ENCODE data around the gene GSE1.

Gene GSE1

GRCh38 chr16:85640254-85640558 lies 27.1 kb downstream of the GSE1 start:
- Histone ChIP-seq H3K4me3 (ENCODE audit: control insufficient read depth in 1 of 7, extremely low read depth in 1 of 7, insufficient read depth in 4 of 7, low read depth in 2 of 7, low read length in 6 of 7) (no peak overlapping the region), H3K9me3 (ENCODE audit: control extremely low read depth in 1 of 5, control insufficient read depth in 4 of 5, insufficient read depth in 2 of 5, low read depth in 1 of 5, low read length in 4 of 5) (no peaks in the 10 kb centered on the region), H3K36me3 (ENCODE audit: control insufficient read depth in 4 of 4, insufficient read depth in 4 of 4, low read length in 3 of 4) (peaks cover 0 to 89% (median 65%) of the 10 kb centered on the region in 4 experiments), H3K4me1 (ENCODE audit: control extremely low read depth in 1 of 4, control insufficient read depth in 4 of 4, insufficient read depth in 4 of 4, low read length in 3 of 4) (peaks cover 0 to 9% (median 4%) of the 10 kb centered on the region in 4 experiments), H3K27ac (ENCODE audit: insufficient read depth in 1 of 2, low read depth in 1 of 2, low read length in 2 of 2, poor library complexity in 1 of 2, severe bottlenecking in 2 of 2) (no peak overlapping the region), H3K27me3 (replicated peaks in 2 of 5; ENCODE audit: control insufficient read depth in 4 of 5, insufficient read depth in 5 of 5, low read length in 4 of 5) (no peaks in the 10 kb centered on the region)
- DNase-seq, result no peak
- ChIA-PET CTCF (interaction anchor here (1.1 kb wide), 1 partner anchor 364 kb away, joined by 3 read pairs; no protein-coding TSS in a partner anchor), POLR2A (no interaction called here)
- 94% methylated on average over 13 of the region's 13 CpGs for WGBS (ENCODE audit: insufficient coverage)

- no peak for DNase-seq
- ChIA-PET CTCF (interaction anchor here (1.1 kb wide), 1 partner anchor 364 kb away, joined by 3 read pairs; no protein-coding TSS in a partner anchor), POLR2A (no interaction called here)
- no peak overlapping the region for H3K27ac ChIP-seq (ENCODE audit: insufficient read depth in 1 of 2, low read depth in 1 of 2, low read length in 2 of 2, poor library complexity in 1 of 2, severe bottlenecking in 2 of 2)
- H3K27me3 ChIP-seq (replicated peaks in 2 of 5; ENCODE audit: control insufficient read depth in 4 of 5, insufficient read depth in 5 of 5, low read length in 4 of 5), result no peaks in the 10 kb centered on the region
- H3K4me3 ChIP-seq (ENCODE audit: control insufficient read depth in 1 of 7, extremely low read depth in 1 of 7, insufficient read depth in 4 of 7, low read depth in 2 of 7, low read length in 6 of 7), result no peak overlapping the region
- WGBS (ENCODE audit: insufficient coverage), result 93% methylated on average over 30 of the region's 31 CpGs
- no peaks in the 10 kb centered on the region for H3K9me3 ChIP-seq (ENCODE audit: control extremely low read depth in 1 of 5, control insufficient read depth in 4 of 5, insufficient read depth in 2 of 5, low read depth in 1 of 5, low read length in 4 of 5)
- H3K4me1 ChIP-seq (ENCODE audit: control extremely low read depth in 1 of 4, control insufficient read depth in 4 of 4, insufficient read depth in 4 of 4, low read length in 3 of 4), result peaks cover 0 to 6% (median 4%) of the 10 kb centered on the region in 4 experiments
- peaks cover 0 to 89% (median 67%) of the 10 kb centered on the region in 4 experiments for H3K36me3 ChIP-seq (ENCODE audit: control insufficient read depth in 4 of 4, insufficient read depth in 4 of 4, low read length in 3 of 4)
Observed at GRCh38 chr16:85640585-85640984, 27.5 kb downstream of the GSE1 start.

- WGBS (ENCODE audit: insufficient coverage), result 86% methylated on average over 17 of the region's 24 CpGs
- ChIA-PET CTCF (interaction anchor here (1.1 to 1.2 kb wide), 2 partner anchors 14 to 365 kb away, joined by 3 read pairs; no protein-coding TSS in a partner anchor), POLR2A (no interaction called here)
Observed at GRCh38 chr16:85641305-85641704, 28.2 kb downstream of the GSE1 start.

GRCh38 chr16:85641776-85642176 lies 28.7 kb downstream of the GSE1 start:
- ChIA-PET POLR2A (no interaction called here), CTCF (interaction anchor here (1.2 kb wide), 1 partner anchor 15 kb away, joined by 3 read pairs; no protein-coding TSS in a partner anchor)
- peaks cover 0 to 85% (median 67%) of the 10 kb centered on the region in 4 experiments for H3K36me3 ChIP-seq (ENCODE audit: control insufficient read depth in 4 of 4, insufficient read depth in 4 of 4, low read length in 3 of 4)
- H3K27me3 ChIP-seq (replicated peaks in 2 of 5; ENCODE audit: control insufficient read depth in 4 of 5, insufficient read depth in 5 of 5, low read length in 4 of 5), result no peaks in the 10 kb centered on the region
- peaks cover 0 to 5% (median 4%) of the 10 kb centered on the region in 4 experiments for H3K4me1 ChIP-seq (ENCODE audit: control extremely low read depth in 1 of 4, control insufficient read depth in 4 of 4, insufficient read depth in 4 of 4, low read length in 3 of 4)
- WGBS (ENCODE audit: insufficient coverage), result 54% methylated on average over 6 of the region's 12 CpGs
- no peaks in the 10 kb centered on the region for H3K9me3 ChIP-seq (ENCODE audit: control extremely low read depth in 1 of 5, control insufficient read depth in 4 of 5, insufficient read depth in 2 of 5, low read depth in 1 of 5, low read length in 4 of 5)
- DNase-seq, result no peak
- H3K4me3 ChIP-seq (ENCODE audit: control insufficient read depth in 1 of 7, extremely low read depth in 1 of 7, insufficient read depth in 4 of 7, low read depth in 2 of 7, low read length in 6 of 7), result no peak overlapping the region
- peak overlapping the region in 1 of 2 experiments; percentile 34 for H3K27ac ChIP-seq (ENCODE audit: insufficient read depth in 1 of 2, low read depth in 1 of 2, low read length in 2 of 2, poor library complexity in 1 of 2, severe bottlenecking in 2 of 2)

More at GRCh38 chr16:85641305-85641704, 28.2 kb downstream of the GSE1 start:
- Histone ChIP-seq H3K4me3 (ENCODE audit: control insufficient read depth in 1 of 7, extremely low read depth in 1 of 7, insufficient read depth in 4 of 7, low read depth in 2 of 7, low read length in 6 of 7) (no peak overlapping the region), H3K27me3 (replicated peaks in 2 of 5; ENCODE audit: control insufficient read depth in 4 of 5, insufficient read depth in 5 of 5, low read length in 4 of 5) (no peaks in the 10 kb centered on the region), H3K36me3 (ENCODE audit: control insufficient read depth in 4 of 4, insufficient read depth in 4 of 4, low read length in 3 of 4) (peaks cover 0 to 87% (median 65%) of the 10 kb centered on the region in 4 experiments), H3K4me1 (ENCODE audit: control extremely low read depth in 1 of 4, control insufficient read depth in 4 of 4, insufficient read depth in 4 of 4, low read length in 3 of 4) (peaks cover 0 to 5% (median 4%) of the 10 kb centered on the region in 4 experiments), H3K9me3 (ENCODE audit: control extremely low read depth in 1 of 5, control insufficient read depth in 4 of 5, insufficient read depth in 2 of 5, low read depth in 1 of 5, low read length in 4 of 5) (no peaks in the 10 kb centered on the region), H3K27ac (ENCODE audit: insufficient read depth in 1 of 2, low read depth in 1 of 2, low read length in 2 of 2, poor library complexity in 1 of 2, severe bottlenecking in 2 of 2) (peak overlapping the region in 1 of 2 experiments; percentile 34)
- DNase-seq, result no peak

GRCh38 chr16:85642762-85643358 lies 29.7 kb downstream of the GSE1 start:
- no peak overlapping the region for H3K27ac ChIP-seq (ENCODE audit: insufficient read depth in 1 of 2, low read depth in 1 of 2, low read length in 2 of 2, poor library complexity in 1 of 2, severe bottlenecking in 2 of 2)
- DNase-seq, result peak in 2 of 3 donors; percentile 49 to 73
- H3K9me3 ChIP-seq (ENCODE audit: control extremely low read depth in 1 of 5, control insufficient read depth in 4 of 5, insufficient read depth in 2 of 5, low read depth in 1 of 5, low read length in 4 of 5), result no peaks in the 10 kb centered on the region
- CTCF ChIA-PET, result interaction anchor here (1.0 kb wide), 1 partner anchor 27 kb away, joined by 4 read pairs; no protein-coding TSS in a partner anchor
- POLR2A ChIA-PET, result no interaction called here
- H3K4me1 ChIP-seq (ENCODE audit: control extremely low read depth in 1 of 4, control insufficient read depth in 4 of 4, insufficient read depth in 4 of 4, low read length in 3 of 4), result peaks cover 0 to 5% (median 4%) of the 10 kb centered on the region in 4 experiments
- H3K27me3 ChIP-seq (replicated peaks in 2 of 5; ENCODE audit: control insufficient read depth in 4 of 5, insufficient read depth in 5 of 5, low read length in 4 of 5), result no peaks in the 10 kb centered on the region
- H3K36me3 ChIP-seq (ENCODE audit: control insufficient read depth in 4 of 4, insufficient read depth in 4 of 4, low read length in 3 of 4), result peaks cover 0 to 83% (median 64%) of the 10 kb centered on the region in 4 experiments
- WGBS (ENCODE audit: insufficient coverage), result 88% methylated on average over 28 of the region's 32 CpGs
- H3K4me3 ChIP-seq (ENCODE audit: control insufficient read depth in 1 of 7, extremely low read depth in 1 of 7, insufficient read depth in 4 of 7, low read depth in 2 of 7, low read length in 6 of 7), result no peak overlapping the region

GRCh38 chr16:85643631-85644030 lies 30.5 kb downstream of the GSE1 start:
- WGBS (ENCODE audit: insufficient coverage), result 100% methylated on average over 2 of the region's 8 CpGs
- Histone ChIP-seq H3K9me3 (ENCODE audit: control extremely low read depth in 1 of 5, control insufficient read depth in 4 of 5, insufficient read depth in 2 of 5, low read depth in 1 of 5, low read length in 4 of 5) (no peaks in the 10 kb centered on the region), H3K36me3 (ENCODE audit: control insufficient read depth in 4 of 4, insufficient read depth in 4 of 4, low read length in 3 of 4) (peaks cover 0 to 85% (median 68%) of the 10 kb centered on the region in 4 experiments), H3K4me3 (ENCODE audit: control insufficient read depth in 1 of 7, extremely low read depth in 1 of 7, insufficient read depth in 4 of 7, low read depth in 2 of 7, low read length in 6 of 7) (no peak overlapping the region), H3K4me1 (ENCODE audit: control extremely low read depth in 1 of 4, control insufficient read depth in 4 of 4, insufficient read depth in 4 of 4, low read length in 3 of 4) (peaks cover 0 to 5% (median 4%) of the 10 kb centered on the region in 4 experiments), H3K27me3 (replicated peaks in 2 of 5; ENCODE audit: control insufficient read depth in 4 of 5, insufficient read depth in 5 of 5, low read length in 4 of 5) (no peaks in the 10 kb centered on the region), H3K27ac (ENCODE audit: insufficient read depth in 1 of 2, low read depth in 1 of 2, low read length in 2 of 2, poor library complexity in 1 of 2, severe bottlenecking in 2 of 2) (no peak overlapping the region)
- ChIA-PET CTCF (interaction anchor here (1.0 to 1.9 kb wide), 3 partner anchors 8 to 27 kb away, joined by 4 to 5 read pairs (median 4); no protein-coding TSS in a partner anchor), POLR2A (no interaction called here)
- DNase-seq, result no peak

- ChIA-PET POLR2A (no interaction called here), CTCF (interaction anchor here (1.8 to 1.9 kb wide), 2 partner anchors 9 to 10 kb away, joined by 4 to 5 read pairs; no protein-coding TSS in a partner anchor)
- H3K4me3 ChIP-seq (ENCODE audit: control insufficient read depth in 1 of 7, extremely low read depth in 1 of 7, insufficient read depth in 4 of 7, low read depth in 2 of 7, low read length in 6 of 7), result no peak overlapping the region
- WGBS (ENCODE audit: insufficient coverage), result 98% methylated on average over 16 of the region's 21 CpGs
- no peak for DNase-seq
- peaks cover 0 to 5% (median 4%) of the 10 kb centered on the region in 4 experiments for H3K4me1 ChIP-seq (ENCODE audit: control extremely low read depth in 1 of 4, control insufficient read depth in 4 of 4, insufficient read depth in 4 of 4, low read length in 3 of 4)
- H3K36me3 ChIP-seq (ENCODE audit: control insufficient read depth in 4 of 4, insufficient read depth in 4 of 4, low read length in 3 of 4), result peaks cover 0 to 86% (median 68%) of the 10 kb centered on the region in 4 experiments
- no peaks in the 10 kb centered on the region for H3K9me3 ChIP-seq (ENCODE audit: control extremely low read depth in 1 of 5, control insufficient read depth in 4 of 5, insufficient read depth in 2 of 5, low read depth in 1 of 5, low read length in 4 of 5)
- H3K27ac ChIP-seq (ENCODE audit: insufficient read depth in 1 of 2, low read depth in 1 of 2, low read length in 2 of 2, poor library complexity in 1 of 2, severe bottlenecking in 2 of 2), result no peak overlapping the region
- no peaks in the 10 kb centered on the region for H3K27me3 ChIP-seq (replicated peaks in 2 of 5; ENCODE audit: control insufficient read depth in 4 of 5, insufficient read depth in 5 of 5, low read length in 4 of 5)
Observed at GRCh38 chr16:85644093-85644712, 31.1 kb downstream of the GSE1 start.

Data from common myeloid progenitor, CD34-positive (primary cell).